Epidermal melanocyte (primary cell): ENCODE measurements around the gene GSTP1.

Experiments
- DNase-seq: peaks from one replicate; pipeline ENCODE4 v3.0.0; 2011; ENCODE audit warnings: low spot score; ENCODE audit not compliant: insufficient read length

GSTP1 gene

GRCh38 chr11:67629386-67630227, 46.0 kb downstream of the GSTP1 start, which contains the start of gene NUDT8:
Gene NUDT8 (minus strand): TSS chr11:67629937. CDS start chr11:67629911, 26 bp downstream.
- DNase-seq = peak; percentile 64

GRCh38 chr11:67630228-67630942, 46.8 kb downstream of the GSTP1 start:
- DNase-seq = peak; percentile 97

- no peak for DNase-seq
Measured at GRCh38 chr11:67630943-67631331, 47.3 kb downstream of the GSTP1 start.

- no peak for DNase-seq
Measured at GRCh38 chr11:67631411-67631810, 47.8 kb downstream of the GSTP1 start.

- DNase-seq = no peak
Measured at GRCh38 chr11:67631853-67632174, 48.2 kb downstream of the GSTP1 start.

GRCh38 chr11:67632175-67632981, 48.8 kb downstream of the GSTP1 start:
- no peak for DNase-seq

GRCh38 chr11:67632982-67633755, 49.6 kb downstream of the GSTP1 start:
- no peak for DNase-seq

GRCh38 chr11:67633758-67634365, 50.2 kb downstream of the GSTP1 start:
- DNase-seq = no peak

- no peak for DNase-seq
Measured at GRCh38 chr11:67634366-67635230, 51.0 kb downstream of the GSTP1 start.

- no peak for DNase-seq
Measured at GRCh38 chr11:67635231-67635521, 51.6 kb downstream of the GSTP1 start.
